Measurements from ENCODE around the gene ARHGAP15. TPM values are rescaled to one million over a fixed set of nuclear protein-coding genes. Genes with fewer than 3 reads are reported as not detected.

Gene ARHGAP15
- total RNA-seq, 1 donor from 2014 or later: 54.1 TPM

- no peak overlapping the region for H3K27ac Mint-ChIP-seq
- H3K4me3 Mint-ChIP-seq (ENCODE audit: low read depth): no peak overlapping the region
- DNase-seq (ENCODE audit: low spot score): no peak
- H3K27me3 Mint-ChIP-seq (ENCODE audit: low read depth): no peaks in the 10 kb centered on the region
- intact Hi-C loops (cut with micrococcal nuclease): no loop called here
- H3K36me3 Mint-ChIP-seq (ENCODE audit: low read depth): peaks cover 31% of the 10 kb centered on the region
- peaks cover 22% of the 10 kb centered on the region for H3K4me1 Mint-ChIP-seq (ENCODE audit: low read depth)
- no peaks in the 10 kb centered on the region for H3K9me3 Mint-ChIP-seq
Observed at GRCh38 chr2:143452817-143453451, 323.7 kb downstream of the ARHGAP15 start.

GRCh38 chr2:143453981-143454511 lies 324.8 kb downstream of the ARHGAP15 start:
- peaks cover 27% of the 10 kb centered on the region for H3K4me1 Mint-ChIP-seq (ENCODE audit: low read depth)
- peaks cover 35% of the 10 kb centered on the region for H3K36me3 Mint-ChIP-seq (ENCODE audit: low read depth)
- no peak overlapping the region for H3K4me3 Mint-ChIP-seq (ENCODE audit: low read depth)
- intact Hi-C loops (cut with micrococcal nuclease): no loop called here
- no peaks in the 10 kb centered on the region for H3K27me3 Mint-ChIP-seq (ENCODE audit: low read depth)
- H3K9me3 Mint-ChIP-seq: no peaks in the 10 kb centered on the region
- DNase-seq (ENCODE audit: low spot score): no peak
- no peak overlapping the region for H3K27ac Mint-ChIP-seq

GRCh38 chr2:143455317-143455716 lies 326.1 kb downstream of the ARHGAP15 start:
- intact Hi-C loops (cut with micrococcal nuclease): no loop called here
- no peak for DNase-seq (ENCODE audit: low spot score)
- Mint-ChIP-seq H3K4me1 (ENCODE audit: low read depth) (peaks cover 27% of the 10 kb centered on the region), H3K36me3 (ENCODE audit: low read depth) (peaks cover 40% of the 10 kb centered on the region), H3K4me3 (ENCODE audit: low read depth) (no peak overlapping the region), H3K27me3 (ENCODE audit: low read depth) (no peaks in the 10 kb centered on the region), H3K9me3 (no peaks in the 10 kb centered on the region), H3K27ac (no peak overlapping the region)

GRCh38 chr2:143458258-143459190 lies 329.3 kb downstream of the ARHGAP15 start:
- no peak overlapping the region for H3K4me3 Mint-ChIP-seq (ENCODE audit: low read depth)
- no peak for DNase-seq (ENCODE audit: low spot score)
- no peak overlapping the region for H3K27ac Mint-ChIP-seq
- peaks cover 9% of the 10 kb centered on the region for H3K4me1 Mint-ChIP-seq (ENCODE audit: low read depth)
- no peaks in the 10 kb centered on the region for H3K27me3 Mint-ChIP-seq (ENCODE audit: low read depth)
- H3K9me3 Mint-ChIP-seq: no peaks in the 10 kb centered on the region
- intact Hi-C loops (cut with micrococcal nuclease): no loop called here
- peaks cover 32% of the 10 kb centered on the region for H3K36me3 Mint-ChIP-seq (ENCODE audit: low read depth)

GRCh38 chr2:143460382-143460781 lies 331.2 kb downstream of the ARHGAP15 start:
- H3K4me3 Mint-ChIP-seq (ENCODE audit: low read depth): no peak overlapping the region
- no peaks in the 10 kb centered on the region for H3K9me3 Mint-ChIP-seq
- DNase-seq (ENCODE audit: low spot score): no peak
- H3K4me1 Mint-ChIP-seq (ENCODE audit: low read depth): peaks cover 9% of the 10 kb centered on the region
- intact Hi-C loops (cut with micrococcal nuclease): no loop called here
- H3K27me3 Mint-ChIP-seq (ENCODE audit: low read depth): no peaks in the 10 kb centered on the region
- peaks cover 23% of the 10 kb centered on the region for H3K36me3 Mint-ChIP-seq (ENCODE audit: low read depth)
- no peak overlapping the region for H3K27ac Mint-ChIP-seq

- no peaks in the 10 kb centered on the region for H3K9me3 Mint-ChIP-seq
- no peak overlapping the region for H3K27ac Mint-ChIP-seq
- H3K4me1 Mint-ChIP-seq (ENCODE audit: low read depth): peaks cover 26% of the 10 kb centered on the region
- no peaks in the 10 kb centered on the region for H3K27me3 Mint-ChIP-seq (ENCODE audit: low read depth)
- intact Hi-C loops (cut with micrococcal nuclease): no loop called here
- peaks cover 12% of the 10 kb centered on the region for H3K36me3 Mint-ChIP-seq (ENCODE audit: low read depth)
- no peak for DNase-seq (ENCODE audit: low spot score)
- H3K4me3 Mint-ChIP-seq (ENCODE audit: low read depth): no peak overlapping the region
Observed at GRCh38 chr2:143463719-143464118, 334.5 kb downstream of the ARHGAP15 start.

GRCh38 chr2:143466391-143466790 lies 337.2 kb downstream of the ARHGAP15 start:
- Mint-ChIP-seq H3K4me3 (ENCODE audit: low read depth) (no peak overlapping the region), H3K9me3 (no peaks in the 10 kb centered on the region), H3K36me3 (ENCODE audit: low read depth) (peaks cover 5% of the 10 kb centered on the region), H3K27me3 (ENCODE audit: low read depth) (no peaks in the 10 kb centered on the region), H3K27ac (no peak overlapping the region), H3K4me1 (ENCODE audit: low read depth) (peaks cover 33% of the 10 kb centered on the region)
- intact Hi-C loops (cut with micrococcal nuclease): no loop called here
- DNase-seq (ENCODE audit: low spot score): no peak

- H3K27ac Mint-ChIP-seq: no peak overlapping the region
- no peaks in the 10 kb centered on the region for H3K27me3 Mint-ChIP-seq (ENCODE audit: low read depth)
- peaks cover 33% of the 10 kb centered on the region for H3K4me1 Mint-ChIP-seq (ENCODE audit: low read depth)
- no peak overlapping the region for H3K4me3 Mint-ChIP-seq (ENCODE audit: low read depth)
- intact Hi-C loops (cut with micrococcal nuclease): no loop called here
- no peak for DNase-seq (ENCODE audit: low spot score)
- no peaks in the 10 kb centered on the region for H3K9me3 Mint-ChIP-seq
- peaks cover 9% of the 10 kb centered on the region for H3K36me3 Mint-ChIP-seq (ENCODE audit: low read depth)
Observed at GRCh38 chr2:143467011-143467410, 337.8 kb downstream of the ARHGAP15 start.

- no peaks in the 10 kb centered on the region for H3K27me3 Mint-ChIP-seq (ENCODE audit: low read depth)
- peaks cover 15% of the 10 kb centered on the region for H3K36me3 Mint-ChIP-seq (ENCODE audit: low read depth)
- H3K9me3 Mint-ChIP-seq: no peaks in the 10 kb centered on the region
- intact Hi-C loops (cut with micrococcal nuclease): no loop called here
- H3K4me3 Mint-ChIP-seq (ENCODE audit: low read depth): no peak overlapping the region
- peak overlapping the region; percentile 24 for H3K27ac Mint-ChIP-seq
- H3K4me1 Mint-ChIP-seq (ENCODE audit: low read depth): peaks cover 30% of the 10 kb centered on the region
- no peak for DNase-seq (ENCODE audit: low spot score)
Observed at GRCh38 chr2:143468341-143468888, 339.2 kb downstream of the ARHGAP15 start.

- H3K27me3 Mint-ChIP-seq (ENCODE audit: low read depth): no peaks in the 10 kb centered on the region
- peaks cover 15% of the 10 kb centered on the region for H3K36me3 Mint-ChIP-seq (ENCODE audit: low read depth)
- intact Hi-C loops (cut with micrococcal nuclease): no loop called here
- peaks cover 28% of the 10 kb centered on the region for H3K4me1 Mint-ChIP-seq (ENCODE audit: low read depth)
- no peak for DNase-seq (ENCODE audit: low spot score)
- no peaks in the 10 kb centered on the region for H3K9me3 Mint-ChIP-seq
- H3K27ac Mint-ChIP-seq: no peak overlapping the region
- H3K4me3 Mint-ChIP-seq (ENCODE audit: low read depth): no peak overlapping the region
Observed at GRCh38 chr2:143469323-143469722, 340.1 kb downstream of the ARHGAP15 start.

GRCh38 chr2:143471550-143471949 lies 342.3 kb downstream of the ARHGAP15 start:
- Mint-ChIP-seq H3K27me3 (ENCODE audit: low read depth) (no peaks in the 10 kb centered on the region), H3K4me3 (ENCODE audit: low read depth) (no peak overlapping the region), H3K4me1 (ENCODE audit: low read depth) (peaks cover 27% of the 10 kb centered on the region), H3K9me3 (no peaks in the 10 kb centered on the region), H3K36me3 (ENCODE audit: low read depth) (peaks cover 15% of the 10 kb centered on the region), H3K27ac (no peak overlapping the region)
- intact Hi-C loops (cut with micrococcal nuclease): no loop called here
- DNase-seq (ENCODE audit: low spot score): no peak

- DNase-seq (ENCODE audit: low spot score): no peak
- Mint-ChIP-seq H3K27me3 (ENCODE audit: low read depth) (no peaks in the 10 kb centered on the region), H3K9me3 (no peaks in the 10 kb centered on the region), H3K36me3 (ENCODE audit: low read depth) (peaks cover 15% of the 10 kb centered on the region), H3K4me1 (ENCODE audit: low read depth) (peaks cover 13% of the 10 kb centered on the region), H3K27ac (no peak overlapping the region), H3K4me3 (ENCODE audit: low read depth) (no peak overlapping the region)
- intact Hi-C loops (cut with micrococcal nuclease): no loop called here
Observed at GRCh38 chr2:143473216-143473615, 344.0 kb downstream of the ARHGAP15 start.

- Mint-ChIP-seq H3K27ac (no peak overlapping the region), H3K4me3 (ENCODE audit: low read depth) (no peak overlapping the region), H3K9me3 (no peaks in the 10 kb centered on the region), H3K27me3 (ENCODE audit: low read depth) (no peaks in the 10 kb centered on the region), H3K4me1 (ENCODE audit: low read depth) (peaks cover 7% of the 10 kb centered on the region), H3K36me3 (ENCODE audit: low read depth) (peaks cover 15% of the 10 kb centered on the region)
- no peak for DNase-seq (ENCODE audit: low spot score)
- intact Hi-C loops (cut with micrococcal nuclease): no loop called here
Observed at GRCh38 chr2:143473820-143474219, 344.6 kb downstream of the ARHGAP15 start.

Measured in activated T-helper 2 cell treated with anti-CD3 and anti-CD28 coated beads, Interferon-gamma antibody, Interleukin-2, Interleukin-4, amounts not matched to agents 10 μg/mL and 5 μg/mL and 100 μg/mL, durations not matched to agents 14 hours and 24 hours and 36 hours (primary cell).